ENCODE results near the gene IGFBP3. TPM values are rescaled to one million over a fixed set of nuclear protein-coding genes. Genes with fewer than 3 reads are reported as not detected.

Gene IGFBP3
- total and polyA plus RNA-seq, 2 experiments from 2014 or later = 268 to 632 TPM

DNA sequence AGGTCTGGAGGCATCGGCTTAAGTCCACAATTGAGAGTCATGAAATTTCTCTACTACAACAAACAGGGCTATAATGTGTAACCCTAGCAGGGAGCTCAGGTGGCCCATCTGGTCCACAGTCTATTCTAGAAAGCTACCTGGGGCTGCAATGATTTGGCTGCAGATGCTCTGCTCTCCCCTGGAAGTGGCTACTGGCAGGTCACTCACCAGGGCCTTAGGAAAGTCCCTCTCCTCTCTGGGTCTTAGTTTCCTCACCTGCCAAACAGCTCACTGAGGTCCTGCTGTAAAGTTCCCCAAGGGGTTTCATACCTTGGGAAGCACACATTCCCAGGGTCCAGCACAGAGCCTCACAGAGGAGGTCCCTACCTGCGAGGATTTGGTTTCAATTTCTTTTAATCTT lies 2.5 kb downstream of the IGFBP3 start:
- Histone ChIP-seq H3K4me3 (peak overlapping the region; percentile 24), H3K4me1 (ENCODE audit: insufficient read depth) (peaks cover 15% of the 10 kb centered on the region), H3K9me3 (ENCODE audit: low read depth) (no peaks in the 10 kb centered on the region), H3K4me2 (peak overlapping the region; percentile 89), H3K27ac (no peak overlapping the region), H3K79me2 (peaks cover 26% of the 10 kb centered on the region), H3K27me3 (peaks cover 26% of the 10 kb centered on the region), H3K36me3 (replicated peaks; ENCODE audit: insufficient read depth, low read depth) (no peaks in the 10 kb centered on the region), H3K9me2 (replicated peaks; ENCODE audit: insufficient read depth) (no peaks in the 10 kb centered on the region), H2AFZ (no peak overlapping the region), H4K20me1 (ENCODE audit: insufficient read depth, poor library complexity, severe bottlenecking) (peaks cover 18% of the 10 kb centered on the region)
- no peak for DNase-seq (ENCODE audit: low spot score)
- WGBS (ENCODE audit: low lambda C conversion rate, missing lambda C conversion rate) = 87% methylated on average over 2 of the region's 2 CpGs
- TF ChIP-seq EZH2phosphoT487 (IDR thresholded peaks at IDR 0.05; ENCODE audit: low read depth, severe bottlenecking, unreplicated experiment) = no peak
- no peak for TF ChIP-seq EZH2 (IDR thresholded peaks at IDR 0.05; ENCODE audit: borderline replicate concordance)
- TF ChIP-seq, protein P1, sequence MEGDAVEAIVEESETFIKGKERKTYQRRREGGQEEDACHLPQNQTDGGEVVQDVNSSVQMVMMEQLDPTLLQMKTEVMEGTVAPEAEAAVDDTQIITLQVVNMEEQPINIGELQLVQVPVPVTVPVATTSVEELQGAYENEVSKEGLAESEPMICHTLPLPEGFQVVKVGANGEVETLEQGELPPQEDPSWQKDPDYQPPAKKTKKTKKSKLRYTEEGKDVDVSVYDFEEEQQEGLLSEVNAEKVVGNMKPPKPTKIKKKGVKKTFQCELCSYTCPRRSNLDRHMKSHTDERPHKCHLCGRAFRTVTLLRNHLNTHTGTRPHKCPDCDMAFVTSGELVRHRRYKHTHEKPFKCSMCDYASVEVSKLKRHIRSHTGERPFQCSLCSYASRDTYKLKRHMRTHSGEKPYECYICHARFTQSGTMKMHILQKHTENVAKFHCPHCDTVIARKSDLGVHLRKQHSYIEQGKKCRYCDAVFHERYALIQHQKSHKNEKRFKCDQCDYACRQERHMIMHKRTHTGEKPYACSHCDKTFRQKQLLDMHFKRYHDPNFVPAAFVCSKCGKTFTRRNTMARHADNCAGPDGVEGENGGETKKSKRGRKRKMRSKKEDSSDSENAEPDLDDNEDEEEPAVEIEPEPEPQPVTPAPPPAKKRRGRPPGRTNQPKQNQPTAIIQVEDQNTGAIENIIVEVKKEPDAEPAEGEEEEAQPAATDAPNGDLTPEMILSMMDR (IDR thresholded peaks at IDR 0.05; ENCODE audit: poor library complexity) = no peak

DNA sequence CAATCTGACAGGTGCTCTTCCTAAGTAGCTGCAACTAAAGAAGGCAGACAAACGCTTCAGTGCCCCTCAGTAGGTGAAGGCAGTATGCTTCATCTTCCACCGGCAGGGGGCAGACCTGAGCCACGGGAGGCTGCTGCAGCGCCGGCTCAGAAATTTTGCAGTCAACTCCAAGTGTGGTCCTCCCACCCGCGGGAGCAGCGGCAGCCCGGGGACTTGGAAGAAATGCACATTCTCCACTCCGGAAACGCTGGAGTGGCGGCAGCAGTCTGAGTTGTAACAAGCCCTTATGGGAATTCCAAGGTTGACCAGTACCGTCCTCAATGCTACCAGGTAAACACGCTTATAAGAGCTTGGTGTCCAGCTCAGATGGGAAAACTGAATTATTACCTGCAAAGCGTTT lies 3.4 kb downstream of the IGFBP3 start:
- Histone ChIP-seq H3K27ac (peak overlapping the region; percentile 18), H3K9me2 (replicated peaks; ENCODE audit: insufficient read depth) (no peaks in the 10 kb centered on the region), H2AFZ (no peak overlapping the region), H3K4me2 (peak overlapping the region; percentile 89), H3K27me3 (peaks cover 26% of the 10 kb centered on the region), H3K4me3 (peak overlapping the region; percentile 24), H3K36me3 (replicated peaks; ENCODE audit: insufficient read depth, low read depth) (no peaks in the 10 kb centered on the region), H3K9me3 (ENCODE audit: low read depth) (no peaks in the 10 kb centered on the region), H3K4me1 (ENCODE audit: insufficient read depth) (peaks cover 11% of the 10 kb centered on the region), H3K79me2 (peaks cover 26% of the 10 kb centered on the region), H4K20me1 (ENCODE audit: insufficient read depth, poor library complexity, severe bottlenecking) (peaks cover 18% of the 10 kb centered on the region)
- peak; percentile 89 for DNase-seq (ENCODE audit: low spot score)
- WGBS (ENCODE audit: low lambda C conversion rate, missing lambda C conversion rate) = 8% methylated on average over 15 of the region's 15 CpGs
- TF ChIP-seq, protein P1 (IDR thresholded peaks at IDR 0.05; ENCODE audit: poor library complexity) = peak; percentile 95
- TF ChIP-seq EZH2 (IDR thresholded peaks at IDR 0.05; ENCODE audit: borderline replicate concordance) = no peak

DNA sequence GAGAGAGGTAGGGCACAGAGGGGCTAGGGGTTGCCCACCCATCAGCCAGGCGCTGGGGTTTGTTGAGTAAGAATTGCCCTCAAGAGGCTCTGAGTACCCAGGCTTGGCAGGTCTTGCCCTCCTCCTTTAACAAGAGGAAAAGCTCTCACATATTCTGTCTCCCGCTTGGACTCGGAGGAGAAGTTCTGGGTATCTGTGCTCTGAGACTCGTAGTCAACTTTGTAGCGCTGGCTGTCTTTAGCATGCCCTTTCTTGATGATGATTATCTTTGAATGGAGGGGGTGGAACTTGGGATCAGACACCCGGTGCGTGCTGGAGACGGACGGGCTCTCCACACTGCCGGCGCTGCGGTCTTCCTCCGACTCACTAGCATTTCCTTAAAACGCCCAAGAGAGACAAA lies 4.0 kb downstream of the IGFBP3 start:
- 80% methylated on average over 14 of the region's 14 CpGs for WGBS (ENCODE audit: low lambda C conversion rate, missing lambda C conversion rate)
- H3K4me3 ChIP-seq = no peak overlapping the region
- TF ChIP-seq, protein P1 (IDR thresholded peaks at IDR 0.05; ENCODE audit: poor library complexity) = no peak
- no peak for TF ChIP-seq EZH2 (IDR thresholded peaks at IDR 0.05; ENCODE audit: borderline replicate concordance)
- no peak for TF ChIP-seq EZH2phosphoT487 (IDR thresholded peaks at IDR 0.05; ENCODE audit: low read depth, severe bottlenecking, unreplicated experiment)
- H3K36me3 ChIP-seq (replicated peaks; ENCODE audit: insufficient read depth, low read depth) = no peaks in the 10 kb centered on the region
- no peaks in the 10 kb centered on the region for H3K9me2 ChIP-seq (replicated peaks; ENCODE audit: insufficient read depth)
- no peak overlapping the region for H3K27ac ChIP-seq
- peaks cover 26% of the 10 kb centered on the region for H3K79me2 ChIP-seq
- H4K20me1 ChIP-seq (ENCODE audit: insufficient read depth, poor library complexity, severe bottlenecking) = peaks cover 18% of the 10 kb centered on the region
- no peaks in the 10 kb centered on the region for H3K9me3 ChIP-seq (ENCODE audit: low read depth)
- DNase-seq (ENCODE audit: low spot score) = no peak
- H2AFZ ChIP-seq = no peak overlapping the region
- peaks cover 7% of the 10 kb centered on the region for H3K4me1 ChIP-seq (ENCODE audit: insufficient read depth)
- H3K4me2 ChIP-seq = peak overlapping the region; percentile 89
- H3K27me3 ChIP-seq = peaks cover 26% of the 10 kb centered on the region

DNA sequence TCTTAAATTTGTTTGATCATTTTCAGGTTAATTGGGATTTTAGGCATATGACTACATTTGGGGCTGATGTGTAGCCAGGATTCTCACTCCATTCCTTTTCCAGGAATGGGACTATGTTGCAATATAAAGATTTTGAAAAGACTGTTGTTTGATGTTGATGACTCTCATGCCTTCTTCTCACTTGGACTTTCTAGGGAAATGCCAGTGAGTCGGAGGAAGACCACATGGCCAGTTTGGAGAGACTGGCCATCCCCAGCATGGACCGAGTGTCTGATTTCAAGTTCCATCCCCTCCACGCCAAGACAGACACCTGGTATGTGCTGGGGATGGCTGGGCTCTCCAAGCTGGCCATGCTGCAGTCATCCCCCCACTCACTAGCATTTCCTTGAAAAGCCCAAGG lies 5.5 kb downstream of the IGFBP3 start:
- Histone ChIP-seq H3K4me1 (ENCODE audit: insufficient read depth) (no peaks in the 10 kb centered on the region), H3K9me3 (ENCODE audit: low read depth) (no peaks in the 10 kb centered on the region), H2AFZ (no peak overlapping the region), H3K4me3 (no peak overlapping the region), H3K27ac (no peak overlapping the region), H3K79me2 (peaks cover 26% of the 10 kb centered on the region), H3K9me2 (replicated peaks; ENCODE audit: insufficient read depth) (no peaks in the 10 kb centered on the region), H3K27me3 (peaks cover 23% of the 10 kb centered on the region), H3K4me2 (no peak overlapping the region), H3K36me3 (replicated peaks; ENCODE audit: insufficient read depth, low read depth) (no peaks in the 10 kb centered on the region), H4K20me1 (ENCODE audit: insufficient read depth, poor library complexity, severe bottlenecking) (peaks cover 18% of the 10 kb centered on the region)
- WGBS (ENCODE audit: low lambda C conversion rate, missing lambda C conversion rate) = 87% methylated on average over 3 of the region's 3 CpGs
- TF ChIP-seq EZH2phosphoT487 (IDR thresholded peaks at IDR 0.05; ENCODE audit: low read depth, severe bottlenecking, unreplicated experiment) (no peak), EZH2 (IDR thresholded peaks at IDR 0.05; ENCODE audit: borderline replicate concordance) (no peak)
- TF ChIP-seq, protein P1 (IDR thresholded peaks at IDR 0.05; ENCODE audit: poor library complexity) = no peak
- DNase-seq (ENCODE audit: low spot score) = no peak
